Duodenal mucosa (tissue), 2 donors: ENCODE data around the gene PIK3C2G.

Experiments
- H3K27ac ChIP-seq: one replicate; pipeline ENCODE4 v1.7.0; 2013; ENCODE audit warnings: low read depth, low read length
- H3K27me3 ChIP-seq, 2 donors: one replicate each; pipeline ENCODE4 v1.7.0; 2013; ENCODE audit warnings: low read length in 2 of 2, control low read depth in 1 of 2; ENCODE audit not compliant: insufficient read depth in 2 of 2, control insufficient read depth in 1 of 2
- H3K36me3 ChIP-seq, 2 donors: one replicate each; pipeline ENCODE4 v1.7.0; 2013; ENCODE audit warnings: low read length in 2 of 2, control low read depth in 1 of 2; ENCODE audit not compliant: insufficient read depth in 2 of 2, control insufficient read depth in 1 of 2
- H3K4me1 ChIP-seq, 2 donors: one replicate each; pipeline ENCODE4 v1.7.0; 2013; ENCODE audit warnings: low read length in 2 of 2, control low read depth in 1 of 2; ENCODE audit not compliant: insufficient read depth in 2 of 2, control insufficient read depth in 1 of 2
- H3K4me3 ChIP-seq, 2 donors: one replicate each; pipeline ENCODE4 v1.7.0; 2013; ENCODE audit warnings: low read length in 2 of 2, low read depth in 1 of 2
- H3K9ac ChIP-seq, 2 donors: one replicate each; pipeline ENCODE4 v1.7.0; 2013; ENCODE audit warnings: low read length in 2 of 2, low read depth in 1 of 2
- H3K9me3 ChIP-seq, 2 donors: one replicate each; pipeline ENCODE4 v1.7.0; 2013; ENCODE audit warnings: low read length in 2 of 2, control low read depth in 1 of 2; ENCODE audit not compliant: control insufficient read depth in 1 of 2

Gene PIK3C2G

GRCh38 chr12:18443768-18444437 lies 182.6 kb downstream of the PIK3C2G start:
- Histone ChIP-seq H3K27ac (no peak overlapping the region), H3K27me3 (no peaks in the 10 kb centered on the region), H3K4me3 (no peak overlapping the region), H3K9ac (no peak overlapping the region), H3K36me3 (no peaks in the 10 kb centered on the region), H3K4me1 (no peaks in the 10 kb centered on the region), H3K9me3 (no peaks in the 10 kb centered on the region)

GRCh38 chr12:18446061-18446644 lies 184.8 kb downstream of the PIK3C2G start:
- Histone ChIP-seq H3K27me3 (no peaks in the 10 kb centered on the region), H3K4me3 (no peak overlapping the region), H3K27ac (no peak overlapping the region), H3K4me1 (no peaks in the 10 kb centered on the region), H3K9me3 (no peaks in the 10 kb centered on the region), H3K36me3 (no peaks in the 10 kb centered on the region), H3K9ac (no peak overlapping the region)

DNA sequence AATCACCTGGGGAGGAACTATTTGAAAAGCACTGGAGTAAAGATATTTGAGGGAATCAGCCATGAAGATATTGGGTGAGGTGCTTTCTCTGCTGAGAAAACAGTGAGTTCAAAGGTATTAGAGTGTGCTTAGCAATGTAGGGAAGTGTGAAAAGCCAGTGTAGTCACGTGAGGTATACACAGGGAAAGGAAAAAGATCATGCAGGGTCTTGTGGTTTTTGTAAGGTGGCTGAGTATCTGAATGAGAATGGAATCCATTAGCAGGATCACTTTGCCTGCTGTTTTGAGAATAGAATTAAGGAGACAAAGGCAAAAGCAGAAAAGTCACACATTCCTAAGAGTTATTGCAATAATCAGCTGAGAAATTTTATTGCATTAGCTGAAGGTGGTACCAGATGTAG lies 193.0 kb downstream of the PIK3C2G start:
- H3K4me1 ChIP-seq = no peaks in the 10 kb centered on the region
- no peak overlapping the region for H3K27ac ChIP-seq
- H3K36me3 ChIP-seq = no peaks in the 10 kb centered on the region
- no peak overlapping the region for H3K9ac ChIP-seq
- H3K9me3 ChIP-seq = no peaks in the 10 kb centered on the region
- no peak overlapping the region for H3K4me3 ChIP-seq
- H3K27me3 ChIP-seq = no peaks in the 10 kb centered on the region

DNA sequence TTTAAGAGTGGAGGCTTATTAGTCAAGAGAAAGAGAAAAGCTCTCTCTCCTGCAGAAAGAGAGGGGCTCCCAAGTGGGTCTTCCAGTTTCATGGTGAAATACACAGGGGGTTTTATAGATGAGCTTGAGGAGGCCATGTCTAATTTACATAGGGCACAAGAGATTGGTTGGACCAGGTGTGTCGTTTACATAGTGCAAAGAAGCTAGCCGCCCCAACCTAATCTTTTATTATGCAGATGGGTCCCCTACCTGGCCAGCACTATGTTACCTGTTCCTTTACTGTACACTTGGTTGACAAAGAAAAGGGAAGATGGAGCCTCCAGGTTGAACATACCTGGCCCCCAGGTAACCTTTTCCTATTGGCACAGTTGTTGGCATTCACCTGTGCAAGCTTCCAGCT lies 195.0 kb downstream of the PIK3C2G start:
- no peaks in the 10 kb centered on the region for H3K9me3 ChIP-seq
- no peaks in the 10 kb centered on the region for H3K27me3 ChIP-seq

DNA sequence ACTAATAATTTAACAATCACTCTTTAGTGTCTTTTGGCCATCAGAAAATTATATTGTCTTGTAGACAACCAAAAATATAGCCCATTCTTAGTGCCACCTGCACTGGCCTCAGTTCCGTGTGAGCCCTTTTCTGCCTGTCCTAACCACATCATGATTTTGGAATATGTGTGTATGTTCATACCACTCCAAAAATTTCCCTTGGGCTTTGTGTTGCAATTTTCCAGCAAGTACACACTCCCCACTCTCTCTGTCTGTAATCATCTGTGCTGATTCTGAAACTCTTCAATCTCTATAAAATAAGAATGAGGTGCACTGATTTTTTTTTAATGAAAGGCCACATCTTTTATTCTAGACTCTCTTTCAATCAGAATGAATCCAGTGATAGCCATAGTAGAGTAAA lies 196.0 kb downstream of the PIK3C2G start:
- H3K4me1 ChIP-seq = no peaks in the 10 kb centered on the region
- no peaks in the 10 kb centered on the region for H3K9me3 ChIP-seq
- no peaks in the 10 kb centered on the region for H3K27me3 ChIP-seq
- H3K9ac ChIP-seq = no peak overlapping the region
- H3K36me3 ChIP-seq = no peaks in the 10 kb centered on the region
- H3K27ac ChIP-seq = no peak overlapping the region
- no peak overlapping the region for H3K4me3 ChIP-seq

More for the DNA sequence above, 195.0 kb downstream of the PIK3C2G start:
- no peak overlapping the region for H3K4me3 ChIP-seq
- H3K27ac ChIP-seq = no peak overlapping the region
- no peak overlapping the region for H3K9ac ChIP-seq
- no peaks in the 10 kb centered on the region for H3K4me1 ChIP-seq
- no peaks in the 10 kb centered on the region for H3K36me3 ChIP-seq

- Histone ChIP-seq H3K27me3 (no peaks in the 10 kb centered on the region), H3K36me3 (no peaks in the 10 kb centered on the region), H3K27ac (no peak overlapping the region), H3K4me1 (no peaks in the 10 kb centered on the region), H3K9me3 (no peaks in the 10 kb centered on the region), H3K4me3 (no peak overlapping the region), H3K9ac (no peak overlapping the region)
These were observed 200.4 kb downstream of the PIK3C2G start for GRCh38 chr12:18461758-18462157.

DNA sequence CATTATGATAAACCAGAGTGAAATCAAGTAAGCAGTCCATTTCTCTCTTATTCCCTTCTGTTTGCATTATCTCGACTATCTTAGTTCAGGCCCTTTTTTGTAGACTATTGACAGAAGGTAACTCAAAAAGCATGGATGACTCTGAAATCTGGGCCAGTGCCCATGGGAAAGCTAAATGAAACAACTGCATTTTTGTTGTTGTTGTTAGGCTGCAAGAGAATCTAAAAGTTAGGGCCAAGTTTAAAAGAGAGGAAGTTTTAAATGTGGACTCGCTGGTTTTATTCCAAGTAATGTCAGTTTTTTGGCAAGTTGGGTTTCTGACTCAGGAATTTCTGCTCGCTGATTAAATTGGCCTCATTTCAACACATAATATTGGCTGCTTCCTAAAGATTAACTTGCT lies 201.1 kb downstream of the PIK3C2G start:
- Histone ChIP-seq H3K27ac (no peak overlapping the region), H3K4me3 (no peak overlapping the region), H3K9me3 (no peaks in the 10 kb centered on the region), H3K36me3 (no peaks in the 10 kb centered on the region), H3K27me3 (no peaks in the 10 kb centered on the region), H3K9ac (no peak overlapping the region), H3K4me1 (no peaks in the 10 kb centered on the region)

DNA sequence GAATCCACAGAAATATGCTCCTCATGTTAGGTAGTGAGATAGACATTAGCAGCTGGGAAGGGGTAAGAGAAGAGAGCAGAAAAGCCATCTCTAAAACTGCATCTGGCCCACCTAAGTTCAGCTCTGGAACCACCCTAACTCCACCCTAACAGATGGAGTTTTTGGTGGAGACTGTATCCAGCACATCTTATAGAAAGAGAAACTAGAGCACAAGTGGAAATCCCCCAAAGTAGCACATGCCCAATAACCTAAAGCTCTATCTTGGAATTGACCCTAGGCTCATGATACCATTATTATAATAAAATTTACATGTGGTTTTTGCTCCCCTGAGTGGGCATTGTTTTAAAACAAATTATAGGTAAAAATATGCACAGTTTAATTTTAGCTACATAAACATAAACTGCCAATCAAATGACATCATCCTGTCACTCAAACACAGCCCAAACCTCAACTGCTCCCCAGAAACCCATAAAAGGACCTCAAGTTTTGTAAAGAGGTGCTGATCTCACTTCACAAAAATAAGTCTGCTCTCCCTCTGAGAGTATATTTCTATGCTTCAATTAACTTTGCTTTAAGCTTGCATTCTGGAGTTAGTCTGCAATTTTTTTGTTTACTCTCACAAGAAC lies 206.4 kb downstream of the PIK3C2G start:
- H3K4me1 ChIP-seq = no peaks in the 10 kb centered on the region
- no peak overlapping the region for H3K4me3 ChIP-seq
- no peaks in the 10 kb centered on the region for H3K9me3 ChIP-seq
- H3K27ac ChIP-seq = no peak overlapping the region
- H3K36me3 ChIP-seq = no peaks in the 10 kb centered on the region
- no peaks in the 10 kb centered on the region for H3K27me3 ChIP-seq
- H3K9ac ChIP-seq = no peak overlapping the region

- no peaks in the 10 kb centered on the region for H3K27me3 ChIP-seq
- H3K4me1 ChIP-seq = no peaks in the 10 kb centered on the region
- H3K9ac ChIP-seq = no peak overlapping the region
- H3K36me3 ChIP-seq = no peaks in the 10 kb centered on the region
- H3K4me3 ChIP-seq = no peak overlapping the region
- no peak overlapping the region for H3K27ac ChIP-seq
- H3K9me3 ChIP-seq = no peaks in the 10 kb centered on the region
These were observed 207.1 kb downstream of the PIK3C2G start for GRCh38 chr12:18468246-18469075.

DNA sequence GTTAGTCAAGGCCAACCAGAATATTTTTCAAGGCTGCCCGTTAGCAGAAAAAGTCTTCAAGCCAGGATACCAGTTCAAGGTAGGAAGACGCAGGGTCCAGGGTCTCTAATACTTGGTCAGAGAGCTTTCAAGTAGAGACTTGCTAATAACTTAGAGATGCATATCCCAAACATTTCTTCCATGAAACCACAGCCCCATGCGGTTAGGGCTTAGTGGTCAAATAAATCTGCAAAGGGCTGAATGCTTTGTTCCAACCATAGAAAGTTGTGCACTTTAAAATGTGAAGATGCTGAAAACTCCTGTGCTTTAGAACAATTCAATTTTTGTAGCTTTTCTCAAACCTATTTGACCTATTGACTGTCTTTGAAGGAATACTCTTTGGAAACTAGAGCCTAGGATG lies 208.9 kb downstream of the PIK3C2G start:
- Histone ChIP-seq H3K9me3 (no peaks in the 10 kb centered on the region), H3K36me3 (no peaks in the 10 kb centered on the region), H3K9ac (no peak overlapping the region), H3K27me3 (no peaks in the 10 kb centered on the region), H3K4me1 (no peaks in the 10 kb centered on the region), H3K4me3 (no peak overlapping the region), H3K27ac (no peak overlapping the region)
